Measurements from ENCODE around the gene NEK4. TPM values are rescaled to one million over a fixed set of nuclear protein-coding genes. Genes with fewer than 3 reads are reported as not detected.
"Not testable (repeated sequence)": the region's sequence is repeated elsewhere in the genome, so short reads cannot be mapped to it uniquely, and the experiment has no call there.

The NEK4 gene
- total RNA-seq, 2 experiments from 2014 or later = 12.8 to 15.3 TPM

- Mint-ChIP-seq H3K9me3 (no peaks in the 10 kb centered on the region), H3K27me3 (ENCODE audit: low read depth) (no peaks in the 10 kb centered on the region), H3K4me1 (ENCODE audit: low read depth) (no peaks in the 10 kb centered on the region), H3K27ac (no peak overlapping the region), H3K4me3 (no peak overlapping the region), H3K36me3 (ENCODE audit: low read depth) (no peaks in the 10 kb centered on the region)
- intact Hi-C loops (cut with micrococcal nuclease) = no loop called here
- CTCF ChIA-PET = interaction anchor here (1.3 to 2.4 kb wide), 2 partner anchors 38 to 41 kb away, joined by 3 to 8 read pairs; no protein-coding TSS in a partner anchor
- no peak for DNase-seq
Observed at GRCh38 chr3:52783211-52783555, 12.4 kb upstream of the NEK4 start.

GRCh38 chr3:52782412-52783210 lies 11.9 kb upstream of the NEK4 start:
- Mint-ChIP-seq H3K27ac (no peak overlapping the region), H3K4me1 (ENCODE audit: low read depth) (no peaks in the 10 kb centered on the region), H3K4me3 (no peak overlapping the region), H3K9me3 (no peaks in the 10 kb centered on the region), H3K36me3 (ENCODE audit: low read depth) (no peaks in the 10 kb centered on the region), H3K27me3 (ENCODE audit: low read depth) (no peaks in the 10 kb centered on the region)
- intact Hi-C loops (cut with micrococcal nuclease) = no loop called here
- CTCF ChIA-PET = interaction anchor here (2.4 kb wide), 1 partner anchor 39 kb away, joined by 8 read pairs; no protein-coding TSS in a partner anchor
- no peak for DNase-seq

- DNase-seq = no peak
- no peaks in the 10 kb centered on the region for H3K27me3 Mint-ChIP-seq (ENCODE audit: low read depth)
Observed at GRCh38 chr3:52781741-52782140, 11.0 kb upstream of the NEK4 start.

GRCh38 chr3:52779837-52780585 lies 9.3 kb upstream of the NEK4 start:
- no peaks in the 10 kb centered on the region for H3K4me1 Mint-ChIP-seq (ENCODE audit: low read depth)
- H3K9me3 Mint-ChIP-seq = no peaks in the 10 kb centered on the region
- no peak overlapping the region for H3K4me3 Mint-ChIP-seq
- intact Hi-C loops (cut with micrococcal nuclease) = no loop called here
- H3K27ac Mint-ChIP-seq = no peak overlapping the region
- no peaks in the 10 kb centered on the region for H3K27me3 Mint-ChIP-seq (ENCODE audit: low read depth)
- no peak for DNase-seq
- H3K36me3 Mint-ChIP-seq (ENCODE audit: low read depth) = no peaks in the 10 kb centered on the region
- CTCF ChIA-PET = no interaction called here

More at GRCh38 chr3:52781741-52782140, 11.0 kb upstream of the NEK4 start:
- Mint-ChIP-seq H3K4me1 (ENCODE audit: low read depth) (no peaks in the 10 kb centered on the region), H3K9me3 (no peaks in the 10 kb centered on the region), H3K4me3 (no peak overlapping the region), H3K27ac (no peak overlapping the region), H3K36me3 (ENCODE audit: low read depth) (no peaks in the 10 kb centered on the region)
- CTCF ChIA-PET = no interaction called here
- intact Hi-C loops (cut with micrococcal nuclease) = no loop called here

GRCh38 chr3:52779011-52779836 lies 8.5 kb upstream of the NEK4 start:
- H3K4me3 Mint-ChIP-seq = no peak overlapping the region
- intact Hi-C loops (cut with micrococcal nuclease) = no loop called here
- no peaks in the 10 kb centered on the region for H3K9me3 Mint-ChIP-seq
- H3K27ac Mint-ChIP-seq = no peak overlapping the region
- no peaks in the 10 kb centered on the region for H3K36me3 Mint-ChIP-seq (ENCODE audit: low read depth)
- H3K27me3 Mint-ChIP-seq (ENCODE audit: low read depth) = no peaks in the 10 kb centered on the region
- H3K4me1 Mint-ChIP-seq (ENCODE audit: low read depth) = no peaks in the 10 kb centered on the region
- CTCF ChIA-PET = no interaction called here
- DNase-seq = no peak

GRCh38 chr3:52777959-52778805 lies 7.4 kb upstream of the NEK4 start:
- DNase-seq = no peak
- Mint-ChIP-seq H3K9me3 (no peaks in the 10 kb centered on the region), H3K4me3 (no peak overlapping the region), H3K27me3 (ENCODE audit: low read depth) (no peaks in the 10 kb centered on the region), H3K4me1 (ENCODE audit: low read depth) (no peaks in the 10 kb centered on the region), H3K27ac (no peak overlapping the region), H3K36me3 (ENCODE audit: low read depth) (no peaks in the 10 kb centered on the region)
- intact Hi-C loops (cut with micrococcal nuclease) = no loop called here
- CTCF ChIA-PET = no interaction called here

- intact Hi-C loops (cut with micrococcal nuclease) = no loop called here
- Mint-ChIP-seq H3K27me3 (ENCODE audit: low read depth) (no peaks in the 10 kb centered on the region), H3K4me3 (no peak within 1 kb of the TSS), H3K9me3 (no peaks in the 10 kb centered on the region), H3K4me1 (ENCODE audit: low read depth) (no peaks in the 10 kb centered on the region), H3K27ac (no peak within 1 kb of the TSS), H3K36me3 (ENCODE audit: low read depth) (no peaks in the 10 kb centered on the region)
- no peak for DNase-seq
- CTCF ChIA-PET = no interaction called here
Observed at GRCh38 chr3:52777127-52777958, 6.6 kb upstream of the NEK4 start, which contains the start of gene ITIH1. TSS of gene ITIH1 (plus strand) at chr3:52777599. CDS start at chr3:52777616, 17 bp downstream.

GRCh38 chr3:52776486-52776885 lies 5.7 kb upstream of the NEK4 start:
- CTCF ChIA-PET = interaction anchor here (0.6 kb wide), 1 partner anchor 802 kb away, joined by 3 read pairs; no protein-coding TSS in a partner anchor

GRCh38 chr3:52775877-52776276 lies 5.1 kb upstream of the NEK4 start:
- H3K27me3 Mint-ChIP-seq (ENCODE audit: low read depth) = no peaks in the 10 kb centered on the region
- CTCF ChIA-PET = no interaction called here
- no peaks in the 10 kb centered on the region for H3K9me3 Mint-ChIP-seq
- H3K36me3 Mint-ChIP-seq (ENCODE audit: low read depth) = no peaks in the 10 kb centered on the region
- H3K4me3 Mint-ChIP-seq = no peak overlapping the region
- H3K4me1 Mint-ChIP-seq (ENCODE audit: low read depth) = peaks cover 10% of the 10 kb centered on the region
- intact Hi-C loops (cut with micrococcal nuclease) = no loop called here
- H3K27ac Mint-ChIP-seq = no peak overlapping the region
- DNase-seq = no peak

More at GRCh38 chr3:52776486-52776885, 5.7 kb upstream of the NEK4 start:
- H3K9me3 Mint-ChIP-seq; H3K27ac Mint-ChIP-seq; H3K27me3 Mint-ChIP-seq (ENCODE audit: low read depth); H3K4me1 Mint-ChIP-seq (ENCODE audit: low read depth); H3K4me3 Mint-ChIP-seq; intact Hi-C loops (cut with micrococcal nuclease); H3K36me3 Mint-ChIP-seq (ENCODE audit: low read depth); DNase-seq: not testable (repeated sequence)

GRCh38 chr3:52774901-52775864 lies 4.4 kb upstream of the NEK4 start:
- intact Hi-C loops (cut with micrococcal nuclease) = loop anchor here (5.0 kb wide), 2 partner anchors 318 to 482 kb away; partner anchors contain the start of genes NISCH and TKT

More at GRCh38 chr3:52774901-52775864, 4.4 kb upstream of the NEK4 start:
- Mint-ChIP-seq H3K27ac (no peak overlapping the region), H3K4me3 (no peak overlapping the region), H3K27me3 (ENCODE audit: low read depth) (no peaks in the 10 kb centered on the region), H3K9me3 (no peaks in the 10 kb centered on the region), H3K4me1 (ENCODE audit: low read depth) (peaks cover 10% of the 10 kb centered on the region), H3K36me3 (ENCODE audit: low read depth) (no peaks in the 10 kb centered on the region)
- CTCF ChIA-PET = no interaction called here
- DNase-seq = no peak
